Neutrophil (primary cell): ENCODE results near the gene WNT6.

Source experiments
- H3K27ac ChIP-seq: fragments of 200-600 bp; sonication (generic); 2 replicates; pipeline ENCODE4 v1.5.1; 2016; ENCODE audit warnings: mild to moderate bottlenecking, moderate library complexity
- H3K27me3 ChIP-seq: fragments of 200-600 bp; sonication (generic); 2 replicates; pipeline ENCODE4 v1.6.0; 2016; ENCODE audit warnings: mild to moderate bottlenecking
- H3K36me3 ChIP-seq: fragments of 200-600 bp; sonication (generic); 2 replicates; pipeline ENCODE4 v1.5.1; 2017
- H3K4me1 ChIP-seq, 2 experiments: fragments of 200-600 bp in 1 of 2; sonication (generic) in 1 of 2; 1 replicate in 1 of 2; 2 replicates in 1 of 2; pipeline versions ENCODE4 v1.5.1 to v1.6.1; 2013 to 2016; ENCODE audit warnings: low read depth in 1 of 2, low read length in 1 of 2, mild to moderate bottlenecking in 1 of 2, moderate library complexity in 1 of 2; ENCODE audit not compliant: control insufficient read depth in 1 of 2, insufficient read depth in 1 of 2
- H3K4me3 ChIP-seq, 2 experiments: fragments of 200-600 bp in 1 of 2; sonication (generic) in 1 of 2; 1 replicate in 1 of 2; 2 replicates in 1 of 2; pipeline ENCODE4 v1.5.1; 2013 to 2016; ENCODE audit warnings: low read depth in 1 of 2, low read length in 1 of 2, mild to moderate bottlenecking in 1 of 2, moderate library complexity in 1 of 2
- H3K9me3 ChIP-seq: fragments of 200-600 bp; sonication (generic); 2 replicates; pipeline ENCODE4 v1.5.1; 2016
- CTCF ChIP-seq: fragments of 200-600 bp; sonication (generic); IDR thresholded peaks from 2 replicates; pipeline ENCODE4 v1.5.1; 2016; ENCODE audit warnings: antibody characterized with exemption

WNT6 gene

GRCh38 chr2:218824004-218824403 is 35.6 kb upstream of the WNT6 start:
- Histone ChIP-seq H3K4me3 (no peak overlapping the region), H3K9me3 (no peaks in the 10 kb centered on the region), H3K36me3 (no peaks in the 10 kb centered on the region), H3K4me1 (no peaks in the 10 kb centered on the region), H3K27ac (no peak overlapping the region), H3K27me3 (peaks cover 30% of the 10 kb centered on the region)
- TF ChIP-seq CTCF: no peak

DNA sequence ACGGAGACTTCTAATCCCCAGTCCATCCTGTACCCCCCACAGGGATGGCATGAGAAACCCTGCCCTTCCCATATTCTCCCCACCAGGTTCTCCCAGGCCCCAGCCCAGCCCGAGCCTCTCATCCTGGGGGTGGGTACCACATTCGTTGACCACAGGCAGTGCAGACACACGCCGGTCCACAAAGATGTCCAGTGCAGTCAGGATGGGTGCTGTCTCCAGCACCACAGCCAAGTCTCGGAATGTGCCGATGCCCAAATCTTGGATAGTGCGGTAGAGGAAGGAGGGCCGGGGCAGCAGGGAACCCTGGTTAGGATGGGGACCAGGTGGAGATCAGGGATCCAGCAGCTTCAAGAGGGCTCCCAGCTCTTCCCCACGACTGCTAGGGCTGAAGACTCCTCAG is 32.8 kb upstream of the WNT6 start:
- Histone ChIP-seq H3K27ac (no peak overlapping the region), H3K4me3 (no peak overlapping the region), H3K36me3 (no peaks in the 10 kb centered on the region), H3K27me3 (peaks cover 28% of the 10 kb centered on the region), H3K9me3 (no peaks in the 10 kb centered on the region), H3K4me1 (peaks cover 9 to 11% of the 10 kb centered on the region in 2 experiments)
- no peak for TF ChIP-seq CTCF

DNA sequence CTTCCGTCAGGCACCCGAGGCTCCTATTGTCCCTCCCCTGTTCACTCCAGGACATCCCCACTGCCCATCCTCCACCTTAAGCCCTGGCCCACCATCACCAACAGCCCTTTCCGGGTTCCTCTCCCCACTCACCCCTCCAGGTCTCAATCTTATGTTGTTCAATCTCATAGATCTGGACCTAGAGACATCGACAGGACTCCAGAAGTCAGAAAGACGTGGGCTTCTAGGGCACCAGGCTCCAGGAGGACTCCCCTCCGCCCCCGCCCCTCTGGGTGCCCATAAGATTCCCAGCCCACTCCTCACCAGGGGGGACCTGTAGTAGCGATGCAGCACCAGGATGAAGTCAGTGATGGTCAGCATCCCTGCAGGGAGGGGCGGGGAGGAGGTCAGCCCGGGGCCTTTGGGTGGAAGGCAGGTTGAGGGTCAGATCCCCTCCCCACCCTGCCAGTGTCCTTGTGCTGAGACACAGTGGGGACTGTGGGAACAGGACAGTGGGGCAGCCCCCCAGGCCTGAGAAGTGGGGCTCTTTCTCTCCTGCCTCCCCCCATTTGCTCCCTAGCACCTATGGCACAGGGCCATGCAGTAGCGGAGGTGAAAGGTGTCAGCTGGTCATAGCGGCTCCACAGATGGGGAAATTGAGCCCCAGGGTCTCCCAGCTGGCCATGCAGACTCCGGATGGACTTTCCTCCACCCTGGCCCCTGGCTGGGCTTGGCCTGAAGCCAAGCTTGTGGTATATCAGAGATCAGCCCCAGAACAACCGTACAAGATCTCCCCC is 31.7 kb upstream of the WNT6 start:
- Histone ChIP-seq H3K9me3 (no peaks in the 10 kb centered on the region), H3K4me1 (peaks cover 9 to 11% of the 10 kb centered on the region in 2 experiments), H3K27ac (no peak overlapping the region), H3K36me3 (no peaks in the 10 kb centered on the region), H3K4me3 (no peak overlapping the region), H3K27me3 (peaks cover 28% of the 10 kb centered on the region)
- no peak for TF ChIP-seq CTCF

DNA sequence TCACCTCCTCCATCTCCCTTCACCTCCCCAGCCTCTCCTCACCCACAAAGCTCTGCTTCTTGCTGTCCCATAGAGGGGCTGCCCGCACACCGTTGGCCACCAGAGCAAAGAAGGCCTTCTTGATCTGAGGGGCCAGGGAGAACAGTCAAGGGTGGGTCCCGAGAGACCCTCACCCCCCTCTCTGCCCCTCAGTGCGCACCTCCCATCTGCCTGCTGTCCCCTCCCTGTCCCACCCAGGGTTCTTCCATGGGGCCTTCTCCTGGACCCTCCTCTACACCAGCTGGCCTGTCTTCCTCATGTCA is 31.2 kb upstream of the WNT6 start:
- H3K36me3 ChIP-seq: no peaks in the 10 kb centered on the region
- peaks cover 9 to 11% of the 10 kb centered on the region in 2 experiments for H3K4me1 ChIP-seq
- H3K27me3 ChIP-seq: peaks cover 31% of the 10 kb centered on the region

GRCh38 chr2:218829868-218830451 is 29.6 kb upstream of the WNT6 start:
- no peak for TF ChIP-seq CTCF
- H3K9me3 ChIP-seq: no peaks in the 10 kb centered on the region
- H3K27me3 ChIP-seq: peaks cover 47% of the 10 kb centered on the region
- no peak overlapping the region for H3K4me3 ChIP-seq
- peaks cover 9 to 11% of the 10 kb centered on the region in 2 experiments for H3K4me1 ChIP-seq
- no peak overlapping the region for H3K27ac ChIP-seq
- H3K36me3 ChIP-seq: no peaks in the 10 kb centered on the region

More for the DNA sequence above, 31.2 kb upstream of the WNT6 start:
- H3K4me3 ChIP-seq: no peak overlapping the region
- no peak overlapping the region for H3K27ac ChIP-seq
- TF ChIP-seq CTCF: no peak
- H3K9me3 ChIP-seq: no peaks in the 10 kb centered on the region
